GM23338 (cell line): ENCODE measurements around the gene REEP1. TPM values are rescaled to one million over a fixed set of nuclear protein-coding genes. Genes with fewer than 3 reads are reported as not detected.

Experiments
- ATAC-seq: fragments of 200-7000 bp; cut with Tn5 transposase; 3 replicates; pipeline ENCODE4 v1.9.1; 2020
- DNase-seq: peaks from one replicate; pipeline ENCODE4 v3.0.0-alpha.2; 2015; ENCODE audit warnings: low spot score
- H2AFZ ChIP-seq: fragments of 200-600 bp; sonication (generic); 2 replicates; pipeline ENCODE4 v1.8.0; 2016; ENCODE audit warnings: antibody characterized with exemption, mild to moderate bottlenecking, moderate library complexity
- H3F3A ChIP-seq: fragments of 200-600 bp; sonication (generic); replicated peaks from 2 replicates; pipeline ENCODE4 v1.8.0; 2017; ENCODE audit warnings: antibody characterized with exemption, mixed run types, low read depth
- H3K27ac ChIP-seq: fragments of 200-600 bp; sonication (generic); 2 replicates; pipeline ENCODE4 v1.6.1; 2016; ENCODE audit warnings: low read depth
- H3K27me3 ChIP-seq: fragments of 200-600 bp; sonication (generic); 2 replicates; pipeline ENCODE4 v1.8.0; 2016; ENCODE audit warnings: mild to moderate bottlenecking, mixed run types, moderate library complexity; ENCODE audit not compliant: insufficient read depth
- H3K36me3 ChIP-seq: fragments of 200-600 bp; sonication (generic); 2 replicates; pipeline ENCODE4 v1.8.0; 2016; ENCODE audit warnings: mild to moderate bottlenecking; ENCODE audit not compliant: insufficient read depth
- H3K4me1 ChIP-seq: fragments of 200-600 bp; sonication (generic); 2 replicates; pipeline ENCODE4 v1.8.0; 2016; ENCODE audit warnings: mild to moderate bottlenecking, moderate library complexity; ENCODE audit not compliant: insufficient read depth
- H3K4me2 ChIP-seq: fragments of 200-600 bp; sonication (generic); 2 replicates; pipeline ENCODE4 v1.7.1; 2017; ENCODE audit warnings: mixed run types
- H3K4me3 ChIP-seq: fragments of 200-600 bp; sonication (generic); 2 replicates; pipeline ENCODE4 v1.6.1; 2016; ENCODE audit warnings: mixed run types
- H3K79me2 ChIP-seq: fragments of 200-600 bp; sonication (generic); replicated peaks from 2 replicates; pipeline ENCODE4 v1.8.0; 2017; ENCODE audit warnings: mild to moderate bottlenecking; ENCODE audit not compliant: insufficient read depth
- H3K9me2 ChIP-seq: fragments of 200-600 bp; sonication (generic); 2 replicates; pipeline ENCODE4 v1.8.0; 2017; ENCODE audit not compliant: insufficient read depth
- H4K20me1 ChIP-seq: fragments of 200-600 bp; sonication (generic); replicated peaks from 2 replicates; pipeline ENCODE4 v1.8.0; 2017; ENCODE audit warnings: mild to moderate bottlenecking; ENCODE audit not compliant: insufficient read depth
- H3K27ac Mint-ChIP-seq: 2 replicates; pipeline ENCODE4 v1.8.0; 2020; ENCODE audit warnings: inconsistent platforms, mild to moderate bottlenecking, moderate library complexity, mixed read lengths
- H3K27me3 Mint-ChIP-seq: 3 replicates; pipeline ENCODE4 v1.8.0; 2022; ENCODE audit warnings: low read depth, mild to moderate bottlenecking, moderate library complexity, mixed read lengths, inconsistent platforms; ENCODE audit not compliant: insufficient read depth, poor library complexity
- H3K36me3 Mint-ChIP-seq: 3 replicates; pipeline ENCODE4 v1.8.0; 2021; ENCODE audit warnings: low read depth, mild to moderate bottlenecking, inconsistent platforms, moderate library complexity, mixed read lengths
- H3K4me1 Mint-ChIP-seq: 3 replicates; pipeline ENCODE4 v1.8.0; 2020; ENCODE audit warnings: mild to moderate bottlenecking, inconsistent platforms, mixed read lengths
- H3K4me3 Mint-ChIP-seq: 3 replicates; pipeline ENCODE4 v1.8.0; 2021; ENCODE audit warnings: moderate library complexity, mild to moderate bottlenecking, inconsistent platforms, mixed read lengths
- H3K9me3 Mint-ChIP-seq: 3 replicates; pipeline ENCODE4 v1.8.0; 2020; ENCODE audit warnings: moderate library complexity, mild to moderate bottlenecking, inconsistent platforms, mixed read lengths
- EZH2 ChIP-seq: fragments of 200-600 bp; sonication (generic); IDR thresholded peaks from one replicate; pipeline ENCODE4 v1.8.0; 2017; ENCODE audit warnings: antibody characterized with exemption, mild to moderate bottlenecking, low read depth; ENCODE audit not compliant: unreplicated experiment
- STAT1 ChIP-seq: IDR thresholded peaks from one replicate; pipeline ENCODE4 v1.6.1; 2016; ENCODE audit warnings: antibody characterized with exemption; ENCODE audit not compliant: unreplicated experiment
- ZNF114 ChIP-seq: fragments of 250-450 bp; sonication (Bioruptor Pico); IDR thresholded peaks from 2 replicates; pipeline ENCODE4 v1.5.0; 2020; ENCODE audit warnings: mild to moderate bottlenecking, moderate library complexity
- ZNF331 ChIP-seq: fragments of 250-450 bp; sonication (Bioruptor Pico); IDR thresholded peaks from 2 replicates; pipeline ENCODE4 v1.5.0; 2020; ENCODE audit warnings: low read depth, mild to moderate bottlenecking, moderate library complexity
- polyA plus RNA-seq: library from polyadenylated mRNA; unstranded; fragments of >200 nt; fragmentation: Nextera tagmentation; extraction: Ambion mirVana; gene quantifications from 2 replicates; pipeline ENCODE4 v1.2.1, GENCODE V29; 2016
- total RNA-seq: library from RNA; depleted of rRNA; stranded (reverse); fragments of >200 nt; shearing (Covaris generic); gene quantifications from 2 replicates; pipeline ENCODE4 v1.2.3, GENCODE V29; 2014
- TF ChIP-seq, protein P1 (sequence below): fragments of 250-450 bp; sonication (Bioruptor Pico); IDR thresholded peaks from 2 replicates; pipeline ENCODE4 v1.5.0; 2020; ENCODE audit warnings: mild to moderate bottlenecking, moderate library complexity
- TF ChIP-seq, protein P2 (sequence below): IDR thresholded peaks from one replicate; pipeline ENCODE4 v1.6.1; 2018; ENCODE audit warnings: antibody characterized with exemption; ENCODE audit not compliant: unreplicated experiment

Gene REEP1
- total and polyA plus RNA-seq, 2 experiments from 2014 or later: 1.6 to 1.8 TPM

GRCh38 chr2:86382108-86382507, 44.7 kb upstream of the REEP1 start (continued):
- TF ChIP-seq, protein P1, sequence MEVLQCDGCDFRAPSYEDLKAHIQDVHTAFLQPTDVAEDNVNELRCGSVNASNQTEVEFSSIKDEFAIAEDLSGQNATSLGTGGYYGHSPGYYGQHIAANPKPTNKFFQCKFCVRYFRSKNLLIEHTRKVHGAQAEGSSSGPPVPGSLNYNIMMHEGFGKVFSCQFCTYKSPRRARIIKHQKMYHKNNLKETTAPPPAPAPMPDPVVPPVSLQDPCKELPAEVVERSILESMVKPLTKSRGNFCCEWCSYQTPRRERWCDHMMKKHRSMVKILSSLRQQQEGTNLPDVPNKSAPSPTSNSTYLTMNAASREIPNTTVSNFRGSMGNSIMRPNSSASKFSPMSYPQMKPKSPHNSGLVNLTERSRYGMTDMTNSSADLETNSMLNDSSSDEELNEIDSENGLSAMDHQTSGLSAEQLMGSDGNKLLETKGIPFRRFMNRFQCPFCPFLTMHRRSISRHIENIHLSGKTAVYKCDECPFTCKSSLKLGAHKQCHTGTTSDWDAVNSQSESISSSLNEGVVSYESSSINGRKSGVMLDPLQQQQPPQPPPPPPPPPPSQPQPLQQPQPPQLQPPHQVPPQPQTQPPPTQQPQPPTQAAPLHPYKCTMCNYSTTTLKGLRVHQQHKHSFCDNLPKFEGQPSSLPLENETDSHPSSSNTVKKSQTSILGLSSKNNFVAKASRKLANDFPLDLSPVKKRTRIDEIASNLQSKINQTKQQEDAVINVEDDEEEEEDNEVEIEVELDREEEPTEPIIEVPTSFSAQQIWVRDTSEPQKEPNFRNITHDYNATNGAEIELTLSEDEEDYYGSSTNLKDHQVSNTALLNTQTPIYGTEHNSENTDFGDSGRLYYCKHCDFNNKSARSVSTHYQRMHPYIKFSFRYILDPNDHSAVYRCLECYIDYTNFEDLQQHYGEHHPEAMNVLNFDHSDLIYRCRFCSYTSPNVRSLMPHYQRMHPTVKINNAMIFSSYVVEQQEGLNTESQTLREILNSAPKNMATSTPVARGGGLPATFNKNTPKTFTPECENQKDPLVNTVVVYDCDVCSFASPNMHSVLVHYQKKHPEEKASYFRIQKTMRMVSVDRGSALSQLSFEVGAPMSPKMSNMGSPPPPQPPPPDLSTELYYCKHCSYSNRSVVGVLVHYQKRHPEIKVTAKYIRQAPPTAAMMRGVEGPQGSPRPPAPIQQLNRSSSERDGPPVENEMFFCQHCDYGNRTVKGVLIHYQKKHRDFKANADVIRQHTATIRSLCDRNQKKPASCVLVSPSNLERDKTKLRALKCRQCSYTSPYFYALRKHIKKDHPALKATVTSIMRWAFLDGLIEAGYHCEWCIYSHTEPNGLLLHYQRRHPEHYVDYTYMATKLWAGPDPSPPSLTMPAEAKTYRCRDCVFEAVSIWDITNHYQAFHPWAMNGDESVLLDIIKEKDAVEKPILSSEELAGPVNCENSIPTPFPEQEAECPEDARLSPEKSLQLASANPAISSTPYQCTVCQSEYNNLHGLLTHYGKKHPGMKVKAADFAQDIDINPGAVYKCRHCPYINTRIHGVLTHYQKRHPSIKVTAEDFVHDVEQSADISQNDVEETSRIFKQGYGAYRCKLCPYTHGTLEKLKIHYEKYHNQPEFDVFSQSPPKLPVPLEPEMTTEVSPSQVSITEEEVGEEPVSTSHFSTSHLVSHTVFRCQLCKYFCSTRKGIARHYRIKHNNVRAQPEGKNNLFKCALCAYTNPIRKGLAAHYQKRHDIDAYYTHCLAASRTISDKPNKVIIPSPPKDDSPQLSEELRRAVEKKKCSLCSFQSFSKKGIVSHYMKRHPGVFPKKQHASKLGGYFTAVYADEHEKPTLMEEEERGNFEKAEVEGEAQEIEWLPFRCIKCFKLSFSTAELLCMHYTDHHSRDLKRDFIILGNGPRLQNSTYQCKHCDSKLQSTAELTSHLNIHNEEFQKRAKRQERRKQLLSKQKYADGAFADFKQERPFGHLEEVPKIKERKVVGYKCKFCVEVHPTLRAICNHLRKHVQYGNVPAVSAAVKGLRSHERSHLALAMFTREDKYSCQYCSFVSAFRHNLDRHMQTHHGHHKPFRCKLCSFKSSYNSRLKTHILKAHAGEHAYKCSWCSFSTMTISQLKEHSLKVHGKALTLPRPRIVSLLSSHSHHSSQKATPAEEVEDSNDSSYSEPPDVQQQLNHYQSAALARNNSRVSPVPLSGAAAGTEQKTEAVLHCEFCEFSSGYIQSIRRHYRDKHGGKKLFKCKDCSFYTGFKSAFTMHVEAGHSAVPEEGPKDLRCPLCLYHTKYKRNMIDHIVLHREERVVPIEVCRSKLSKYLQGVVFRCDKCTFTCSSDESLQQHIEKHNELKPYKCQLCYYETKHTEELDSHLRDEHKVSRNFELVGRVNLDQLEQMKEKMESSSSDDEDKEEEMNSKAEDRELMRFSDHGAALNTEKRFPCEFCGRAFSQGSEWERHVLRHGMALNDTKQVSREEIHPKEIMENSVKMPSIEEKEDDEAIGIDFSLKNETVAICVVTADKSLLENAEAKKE (CRISPR knock-in tag): no peak
- TF ChIP-seq ZNF114 (CRISPR knock-in tag): no peak
- TF ChIP-seq, protein P2, sequence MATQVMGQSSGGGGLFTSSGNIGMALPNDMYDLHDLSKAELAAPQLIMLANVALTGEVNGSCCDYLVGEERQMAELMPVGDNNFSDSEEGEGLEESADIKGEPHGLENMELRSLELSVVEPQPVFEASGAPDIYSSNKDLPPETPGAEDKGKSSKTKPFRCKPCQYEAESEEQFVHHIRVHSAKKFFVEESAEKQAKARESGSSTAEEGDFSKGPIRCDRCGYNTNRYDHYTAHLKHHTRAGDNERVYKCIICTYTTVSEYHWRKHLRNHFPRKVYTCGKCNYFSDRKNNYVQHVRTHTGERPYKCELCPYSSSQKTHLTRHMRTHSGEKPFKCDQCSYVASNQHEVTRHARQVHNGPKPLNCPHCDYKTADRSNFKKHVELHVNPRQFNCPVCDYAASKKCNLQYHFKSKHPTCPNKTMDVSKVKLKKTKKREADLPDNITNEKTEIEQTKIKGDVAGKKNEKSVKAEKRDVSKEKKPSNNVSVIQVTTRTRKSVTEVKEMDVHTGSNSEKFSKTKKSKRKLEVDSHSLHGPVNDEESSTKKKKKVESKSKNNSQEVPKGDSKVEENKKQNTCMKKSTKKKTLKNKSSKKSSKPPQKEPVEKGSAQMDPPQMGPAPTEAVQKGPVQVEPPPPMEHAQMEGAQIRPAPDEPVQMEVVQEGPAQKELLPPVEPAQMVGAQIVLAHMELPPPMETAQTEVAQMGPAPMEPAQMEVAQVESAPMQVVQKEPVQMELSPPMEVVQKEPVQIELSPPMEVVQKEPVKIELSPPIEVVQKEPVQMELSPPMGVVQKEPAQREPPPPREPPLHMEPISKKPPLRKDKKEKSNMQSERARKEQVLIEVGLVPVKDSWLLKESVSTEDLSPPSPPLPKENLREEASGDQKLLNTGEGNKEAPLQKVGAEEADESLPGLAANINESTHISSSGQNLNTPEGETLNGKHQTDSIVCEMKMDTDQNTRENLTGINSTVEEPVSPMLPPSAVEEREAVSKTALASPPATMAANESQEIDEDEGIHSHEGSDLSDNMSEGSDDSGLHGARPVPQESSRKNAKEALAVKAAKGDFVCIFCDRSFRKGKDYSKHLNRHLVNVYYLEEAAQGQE: no peak

GRCh38 chr2:86378469-86378868, 41.0 kb upstream of the REEP1 start:
- Histone ChIP-seq H3F3A (no peaks in the 10 kb centered on the region), H4K20me1 (no peaks in the 10 kb centered on the region), H2AFZ (no peak overlapping the region), H3K4me1 (no peaks in the 10 kb centered on the region), H3K9me2 (peaks cover 3% of the 10 kb centered on the region; the same call in 1 of the 2 replicates), H3K4me3 (no peak overlapping the region), H3K27ac (no peak overlapping the region), H3K4me2 (no peak overlapping the region), H3K36me3 (no peaks in the 10 kb centered on the region), H3K27me3 (no peaks in the 10 kb centered on the region), H3K79me2 (no peaks in the 10 kb centered on the region)
- no peaks in the 10 kb centered on the region; the same call in 1 of the 3 replicates for H3K4me1 Mint-ChIP-seq
- H3K27me3 Mint-ChIP-seq: peaks cover 2% of the 10 kb centered on the region
- DNase-seq: no peak
- no peak for ATAC-seq
- H3K9me3 Mint-ChIP-seq: no peaks in the 10 kb centered on the region; the same call in 2 of the 3 replicates
- H3K27ac Mint-ChIP-seq: no peak overlapping the region
- H3K4me3 Mint-ChIP-seq: no peak overlapping the region
- H3K36me3 Mint-ChIP-seq: no peaks in the 10 kb centered on the region
- TF ChIP-seq ZNF331 (CRISPR knock-in tag) (no peak), EZH2 (no peak), STAT1 (no peak)
- TF ChIP-seq, protein P1 (CRISPR knock-in tag): no peak
